ENCODE measurements around the gene VIT.

- no peak for TF ChIP-seq CTCF (IDR thresholded peaks at IDR 0.05)
- TF ChIP-seq POLR2A (IDR thresholded peaks at IDR 0.05; ENCODE audit: low read depth): no peak
- TF ChIP-seq EP300 (IDR thresholded peaks at IDR 0.05): no peak
- TF ChIP-seq POLR2AphosphoS5 (IDR thresholded peaks at IDR 0.05): no peak
Measured at GRCh38 chr2:36802952-36803351, 106.4 kb downstream of the VIT start.

Measured in esophagus muscularis mucosa (tissue), 4 donors.